HepG2 (cell line): ENCODE results near the gene SF3A2. TPM values are rescaled to one million over a fixed set of nuclear protein-coding genes. Genes with fewer than 3 reads are reported as not detected.

Experiments used
- BRF2 ChIP-seq: sonication (generic); formaldehyde crosslinking; IDR thresholded peaks from 2 replicates; pipeline ENCODE4 v1.8.1; 2022; ENCODE audit warnings: mild to moderate bottlenecking, missing genetic modification reagents
- CEBPG ChIP-seq: IDR thresholded peaks from 2 replicates; pipeline ENCODE4 v1.6.1; 2016
- DBP ChIP-seq: sonication (generic); formaldehyde crosslinking; IDR thresholded peaks from 2 replicates; pipeline ENCODE4 v1.4.0; 2020; ENCODE audit warnings: missing genetic modification reagents; ENCODE audit errors: not compliant biosample characterization
- DPF2 ChIP-seq: sonication (generic); formaldehyde crosslinking; IDR thresholded peaks from 2 replicates; pipeline ENCODE4 v1.4.0; 2020; ENCODE audit warnings: mild to moderate bottlenecking, low read depth, missing genetic modification reagents, borderline replicate concordance
- FOXM1 ChIP-seq: sonication (generic); formaldehyde crosslinking; IDR thresholded peaks from 2 replicates; pipeline ENCODE4 v1.5.0; 2020; ENCODE audit warnings: missing genetic modification reagents
- GPN1 ChIP-seq: sonication (generic); formaldehyde crosslinking; IDR thresholded peaks from 2 replicates; pipeline ENCODE4 v1.5.1; 2020; ENCODE audit warnings: missing genetic modification reagents, borderline replicate concordance
- HES4 ChIP-seq: sonication (generic); formaldehyde crosslinking; IDR thresholded peaks from 2 replicates; pipeline ENCODE4 v1.9.0; 2021; ENCODE audit warnings: mild to moderate bottlenecking, missing genetic modification reagents, borderline replicate concordance
- MAFF ChIP-seq: IDR thresholded peaks from 2 replicates; pipeline ENCODE4 v1.6.1; 2011; ENCODE audit warnings: low read depth, low read length, improper control_type of control experiment
- MAFG ChIP-seq: sonication (generic); formaldehyde crosslinking; IDR thresholded peaks from 2 replicates; pipeline ENCODE4 v1.5.1; 2020; ENCODE audit warnings: mild to moderate bottlenecking, missing genetic modification reagents
- NFATC3 ChIP-seq: sonication (generic); formaldehyde crosslinking; IDR thresholded peaks from 2 replicates; pipeline ENCODE4 v1.5.1; 2020; ENCODE audit warnings: mild to moderate bottlenecking, missing genetic modification reagents
- TAF1 ChIP-seq: sonication (generic); formaldehyde crosslinking; IDR thresholded peaks from 2 replicates; pipeline ENCODE4 v1.4.0; 2020; ENCODE audit warnings: missing genetic modification reagents
- THRA ChIP-seq: sonication (generic); formaldehyde crosslinking; IDR thresholded peaks from 2 replicates; pipeline ENCODE4 v1.4.0; 2020; ENCODE audit warnings: missing genetic modification reagents, borderline replicate concordance
- THYN1 ChIP-seq: sonication (generic); formaldehyde crosslinking; IDR thresholded peaks from 2 replicates; pipeline ENCODE4 v1.8.1; 2023; ENCODE audit warnings: low read depth, mild to moderate bottlenecking, moderate library complexity, missing genetic modification reagents, borderline replicate concordance
- U2AF1 ChIP-seq: fragments of 200-400 bp; formaldehyde crosslinking; optimal IDR thresholded peaks from 2 replicates; pipeline ENCODE3; 2017; ENCODE audit warnings: mild to moderate bottlenecking, low read depth, low read length
- ZNF121 ChIP-seq: sonication (generic); formaldehyde crosslinking; IDR thresholded peaks from 2 replicates; pipeline ENCODE4 v1.5.0; 2020; ENCODE audit warnings: mild to moderate bottlenecking, missing genetic modification reagents
- ZNF280D ChIP-seq: sonication (generic); formaldehyde crosslinking; IDR thresholded peaks from 2 replicates; pipeline ENCODE4 v1.5.1; 2020; ENCODE audit warnings: mild to moderate bottlenecking, missing genetic modification reagents
- ZNF337 ChIP-seq: sonication (generic); formaldehyde crosslinking; IDR thresholded peaks from 2 replicates; pipeline ENCODE4 v1.5.1; 2020; ENCODE audit warnings: missing genetic modification reagents, low read depth, mild to moderate bottlenecking, borderline replicate concordance
- ZNF616 ChIP-seq: sonication (generic); formaldehyde crosslinking; IDR thresholded peaks from 2 replicates; pipeline ENCODE4 v1.5.0; 2020; ENCODE audit warnings: low read depth, mild to moderate bottlenecking, missing genetic modification reagents
- ZNF770 ChIP-seq: sonication (generic); formaldehyde crosslinking; IDR thresholded peaks from 2 replicates; pipeline ENCODE4 v1.5.0; 2020; ENCODE audit warnings: mild to moderate bottlenecking, missing genetic modification reagents
- ZNF883 ChIP-seq: sonication (generic); formaldehyde crosslinking; IDR thresholded peaks from 2 replicates; pipeline ENCODE4 v1.5.1; 2020; ENCODE audit warnings: mild to moderate bottlenecking, missing genetic modification reagents; ENCODE audit errors: not compliant biosample characterization
- polyA plus RNA-seq, 8 experiments: library from polyadenylated mRNA; depleted of rRNA in 3 of 8; stranded (reverse) in 7 of 8; unstranded in 1 of 8; fragments of >200 nt; fragmentation: Illumina TruSeq in 4 of 8; extraction: Trizol in 4 of 8; gene quantifications; 2 replicates each; pipeline versions ENCODE4 v1.2.1 to v1.2.3, GENCODE V29; 2011 to 2016; ENCODE audit warnings: low read depth in 4 of 8, missing spikeins in 1 of 8, mixed read lengths in 1 of 8; ENCODE audit not compliant: insufficient read depth in 1 of 8
- total RNA-seq, 5 experiments: library from RNA; depleted of rRNA; stranded (reverse); fragments of >200 nt; fragmentation: Illumina TruSeq; extraction: Trizol; gene quantifications; 2 replicates each; pipeline ENCODE4 v1.2.3, GENCODE V29; 2016; ENCODE audit warnings: low read depth in 1 of 5

Gene SF3A2
- total and polyA plus RNA-seq, 2 of the 13 experiments (the other 11 are each of a cell fraction or from before 2014, with no cell fraction given), result 8.6 to 8.8 TPM

- TF ChIP-seq HES4 (CRISPR knock-in tag), result peak; percentile 83
- peak; percentile 42; the same call in 1 of the 2 replicates for TF ChIP-seq ZNF280D (CRISPR knock-in tag)
- no peak for TF ChIP-seq TAF1 (CRISPR knock-in tag)
- no peak for TF ChIP-seq GPN1 (CRISPR knock-in tag)
- no peak for TF ChIP-seq MAFG
- no peak for TF ChIP-seq NFATC3 (CRISPR knock-in tag)
- TF ChIP-seq FOXM1 (CRISPR knock-in tag), result peak; percentile 72; the same call in 1 of the 2 replicates
- TF ChIP-seq ZNF121 (CRISPR knock-in tag), result no peak
- peak; percentile 94 for TF ChIP-seq BRF2
- TF ChIP-seq DPF2 (CRISPR knock-in tag), result peak; percentile 33; the same call in 1 of the 2 replicates
- TF ChIP-seq MAFF, result no peak; the same call in 1 of the 2 replicates
- peak; percentile 41; the same call in 1 of the 2 replicates for TF ChIP-seq CEBPG (CRISPR knock-in tag)
- TF ChIP-seq ZNF883, result peak; percentile 29
- TF ChIP-seq ZNF770 (CRISPR knock-in tag), result 0 out of 2 replicates have a peak, but pooled peaks have one; percentile 25
- peak; percentile 86; the same call in 1 of the 2 replicates for TF ChIP-seq ZNF616 (CRISPR knock-in tag)
- no peak for TF ChIP-seq THYN1 (CRISPR knock-in tag)
- no peak for TF ChIP-seq ZNF337 (CRISPR knock-in tag)
- peak; percentile 70 for TF ChIP-seq DBP (CRISPR knock-in tag)
- TF ChIP-seq THRA, result peak; percentile 84
- no peak for TF ChIP-seq U2AF1
These were observed 23.5 kb upstream of the SF3A2 start (continued) for GRCh38 chr19:2212861-2213711.
